Left cardiac atrium (tissue), 4 donors: ENCODE measurements around the gene LCE5A. TPM values are rescaled to one million over a fixed set of nuclear protein-coding genes. Genes with fewer than 3 reads are reported as not detected.
"Not testable (repeated sequence)": the region's sequence is repeated elsewhere in the genome, so short reads cannot be mapped to it uniquely, and the experiment has no call there.

Experiments used
- ATAC-seq, 2 donors: fragments of 200-7000 bp; cut with Tn5 transposase; one replicate each; pipeline ENCODE4 v1.9.1; 2020; ENCODE audit warnings: mild to moderate bottlenecking in 2 of 2, moderate library complexity in 2 of 2
- DNase-seq: peaks from one replicate; pipeline ENCODE4 v3.0.0-alpha.2; 2020
- intact Hi-C, 2 donors: fragments of 100-400 bp; cut with DNase I; formaldehyde crosslinking; loops; one replicate each; pipeline versions ENCODE4 v1.14.1 to v1.15.1; 2022 to 2023
- long read RNA-seq: library from polyadenylated mRNA; unstranded; transcript quantifications from one replicate; pipeline ENCODE4 v2.0.0, GENCODE V29; 2021
- total RNA-seq, 2 donors: library from RNA; stranded (reverse); fragmentation: NEBNext Ultra II Directional; extraction: Animal tissue kit (Norgen Biotek cat#: 25700); gene quantifications; one replicate each; pipeline ENCODE4 v1.2.1, GENCODE V29; 2021
- donor health status: DM: no; HTN: yes; CAD: no.
- donor health status: DM: no; HTN: yes; CAD: no; lungs with severe emphysema.
- donor health status: DM: yes; HTN: yes; CAD: no.
- donor health status: Dilated cardiomyopathy.

Gene LCE5A, protein sequence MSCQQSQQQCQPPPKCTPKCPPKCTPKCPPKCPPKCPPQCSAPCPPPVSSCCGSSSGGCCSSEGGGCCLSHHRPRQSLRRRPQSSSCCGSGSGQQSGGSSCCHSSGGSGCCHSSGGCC
- not detected for total RNA-seq
- long read RNA-seq, result 0 reads

DNA sequence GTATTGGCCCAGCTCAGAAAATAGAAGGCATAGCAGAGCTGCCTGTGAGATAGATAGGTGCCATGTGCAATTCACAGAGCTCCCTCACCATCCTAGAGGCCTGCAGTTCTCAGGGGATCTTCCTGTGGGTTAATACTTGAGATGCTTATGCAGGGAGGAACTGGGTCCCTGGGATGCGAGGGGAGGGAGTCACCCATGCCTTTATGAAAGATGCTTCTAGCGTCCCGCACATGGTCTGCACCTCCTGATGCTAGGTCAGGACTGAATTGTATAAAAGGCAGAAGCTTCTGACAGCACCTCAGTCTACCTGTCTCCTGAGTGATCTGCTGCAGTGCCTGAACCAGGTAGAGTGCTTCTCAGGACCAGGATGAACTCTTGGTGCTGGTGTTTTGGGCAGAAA, at the start of gene LCE5A:
Gene LCE5A, plus strand, starts transcription at position 301 of the 400 bp plus-strand sequence. CDS start 732 bp downstream, outside the sequence.
- no peak for DNase-seq
- intact Hi-C loops, result no loop called here
- ATAC-seq, result no peak

GRCh38 chr1:152461544-152461943, 49.1 kb upstream of the LCE5A start:
- intact Hi-C loops, result no loop called here
- ATAC-seq (peak; percentile 34 to 61), DNase-seq (peak; percentile 40)

GRCh38 chr1:152462636-152463035, 48.0 kb upstream of the LCE5A start:
- intact Hi-C loops, result no loop called here
- no peak for ATAC-seq

GRCh38 chr1:152466217-152466616, 44.4 kb upstream of the LCE5A start:
- intact Hi-C loops, result no loop called here
- ATAC-seq, result no peak
- no peak for DNase-seq

More at GRCh38 chr1:152462636-152463035, 48.0 kb upstream of the LCE5A start:
- no peak for DNase-seq

DNA sequence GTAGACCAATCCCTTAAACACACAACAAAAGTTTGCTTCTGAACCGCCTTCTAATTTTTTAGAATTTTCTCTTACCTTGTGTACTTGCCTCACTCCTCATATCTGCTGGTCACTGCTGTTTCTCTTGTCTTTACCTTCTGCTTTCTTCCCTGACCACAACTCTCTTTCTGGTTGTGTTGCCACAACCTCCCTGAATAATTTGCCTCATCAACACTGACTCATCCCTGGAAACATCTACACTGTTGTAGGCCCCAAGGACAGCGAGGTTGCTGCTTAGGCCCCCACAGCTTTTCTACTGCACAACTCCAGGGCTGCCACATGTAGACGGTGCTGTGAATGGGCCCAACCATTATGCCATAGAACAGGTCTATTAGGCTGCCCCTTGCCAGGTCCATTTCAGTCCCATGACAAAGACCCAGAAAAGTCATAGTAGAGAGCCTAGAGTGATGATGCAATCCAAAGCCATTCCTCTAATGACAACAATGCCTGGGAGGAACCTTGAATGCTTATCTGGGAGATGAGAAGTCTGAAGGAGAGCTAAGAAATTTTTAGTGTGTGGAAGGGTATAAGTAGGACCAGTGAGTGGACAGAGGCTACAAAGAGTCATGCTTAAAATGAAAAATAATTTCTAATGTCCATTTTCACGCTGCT, 36.6 kb upstream of the LCE5A start:
- ATAC-seq (no peak), DNase-seq (no peak)
- intact Hi-C loops, result no loop called here

- DNase-seq (peak; percentile 35), ATAC-seq (peak in 1 of 2 donors; percentile 35)
- intact Hi-C loops, result no loop called here
These were observed 30.6 kb upstream of the LCE5A start for GRCh38 chr1:152479792-152480595.

DNA sequence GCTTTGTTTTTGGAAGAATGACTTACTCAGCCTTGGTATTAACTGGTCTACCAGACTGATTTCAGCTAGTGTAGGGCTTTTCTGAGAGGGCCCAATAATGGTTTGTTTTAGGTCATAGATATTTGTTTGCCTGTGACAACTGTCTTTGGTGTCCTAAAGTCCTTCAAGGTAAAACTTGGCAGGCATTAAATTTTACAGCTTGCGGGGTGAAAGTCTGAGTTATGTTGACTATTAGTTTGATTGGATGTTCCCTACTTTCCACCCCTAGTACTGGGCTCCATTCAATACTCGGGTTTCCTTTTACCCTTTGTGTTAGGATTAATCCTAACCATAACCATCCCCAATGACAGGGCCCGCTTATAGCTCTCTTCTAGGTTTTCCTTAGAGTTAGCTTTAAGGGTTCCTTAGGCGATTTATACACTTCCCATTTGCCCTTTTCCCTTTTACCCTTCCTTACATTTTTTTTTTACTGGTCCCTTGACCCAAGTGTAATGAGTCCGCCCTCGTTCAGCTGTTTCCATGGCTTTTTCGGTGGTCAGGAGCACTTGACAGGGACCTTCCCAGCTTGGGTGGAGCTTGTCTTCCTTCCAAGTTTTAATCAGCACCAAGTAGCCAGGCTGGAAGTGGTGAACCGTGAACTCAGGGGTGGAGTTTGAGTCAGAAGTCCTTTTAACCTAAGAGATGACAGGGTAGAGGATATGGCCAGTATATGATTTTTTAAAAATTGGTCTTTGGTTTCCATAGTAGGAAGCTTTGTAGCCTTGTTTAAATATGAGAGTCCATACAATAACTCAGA, 28.5 kb upstream of the LCE5A start:
- no peak for ATAC-seq

DNA sequence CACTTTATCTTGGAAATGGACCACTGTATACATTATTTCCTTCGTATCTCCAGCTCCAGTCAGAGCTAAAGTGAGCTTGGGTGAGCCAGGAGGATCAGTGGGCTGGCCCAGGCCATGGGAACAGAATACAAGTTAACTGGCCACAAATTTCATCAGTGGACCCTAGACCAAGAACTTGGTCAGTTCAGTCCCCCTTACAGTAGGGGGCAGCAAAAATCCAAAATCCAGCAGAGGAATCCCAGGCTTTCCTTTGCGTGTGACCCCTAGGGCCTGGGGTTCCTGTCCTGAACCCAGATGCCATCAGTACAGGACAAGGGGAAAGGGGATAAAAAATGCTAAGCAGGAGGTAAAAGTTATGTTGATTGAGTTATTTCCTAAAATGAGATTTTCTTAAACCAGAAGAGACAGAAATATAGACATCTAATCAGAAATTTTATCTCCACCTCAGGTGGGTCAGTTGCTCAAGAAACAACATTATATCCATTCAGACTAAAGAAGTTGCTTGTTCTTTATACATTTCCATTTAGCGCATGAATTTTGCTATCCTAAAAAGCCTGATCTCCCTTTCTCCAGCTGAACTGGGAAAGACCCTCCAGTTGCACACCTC, 24.1 kb upstream of the LCE5A start:
- ATAC-seq (no peak), DNase-seq (no peak)
- intact Hi-C loops, result no loop called here

More for the DNA sequence above, 28.5 kb upstream of the LCE5A start:
- no peak for DNase-seq
- intact Hi-C loops, result no loop called here

DNA sequence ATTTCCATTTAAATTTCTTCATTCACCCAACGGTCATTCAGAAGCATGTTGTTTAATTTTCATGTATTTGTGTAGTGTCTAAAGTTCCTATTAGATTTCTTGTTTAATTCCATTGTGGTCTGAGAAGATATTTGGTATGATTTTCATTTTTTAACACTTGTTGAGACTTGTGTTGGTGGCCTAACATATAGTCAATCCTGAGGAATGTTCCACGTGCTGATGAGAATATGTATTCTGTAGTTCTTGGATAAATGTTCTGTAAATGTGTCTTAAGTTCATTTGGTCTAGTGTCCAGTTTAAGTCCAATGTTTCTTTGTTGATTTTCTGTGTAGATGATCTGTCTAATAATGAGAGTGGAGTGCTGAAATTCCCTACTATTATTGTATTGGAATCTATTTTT, 22.7 kb upstream of the LCE5A start:
- no peak for ATAC-seq

GRCh38 chr1:152491537-152491936, 19.1 kb upstream of the LCE5A start:
- ATAC-seq, intact Hi-C loops, DNase-seq: not testable (repeated sequence)

More for the DNA sequence above, 22.7 kb upstream of the LCE5A start:
- intact Hi-C loops, result no loop called here
- no peak for DNase-seq

DNA sequence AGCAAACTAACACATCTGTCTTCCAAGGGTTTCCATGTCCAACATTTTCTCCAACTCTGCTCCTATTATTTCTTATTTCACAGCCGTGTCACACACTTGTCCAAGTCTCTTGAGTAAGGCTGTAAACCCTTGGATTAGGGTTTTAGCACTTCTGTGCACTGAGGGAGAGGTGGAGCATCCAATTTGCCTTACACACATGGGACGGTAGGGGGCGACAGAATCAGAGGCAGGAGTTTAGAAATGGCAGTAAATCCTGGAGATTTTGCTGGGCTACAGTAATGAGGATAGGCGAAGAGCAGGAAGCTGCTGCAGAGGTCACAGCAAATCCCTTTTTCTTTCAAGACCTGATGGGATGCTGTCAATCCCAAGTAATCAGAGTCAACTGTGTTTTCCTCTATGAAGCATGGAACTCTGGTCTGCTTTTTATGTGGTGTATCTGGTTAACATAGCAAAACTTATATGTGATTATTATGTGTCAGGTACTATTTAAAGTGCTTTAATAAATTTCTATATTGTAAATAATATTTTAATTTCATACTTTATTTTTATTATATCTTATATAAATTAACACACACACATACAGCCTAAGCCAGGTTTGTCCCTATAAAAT, 15.4 kb upstream of the LCE5A start:
- DNase-seq, result no peak
- no peak for ATAC-seq
- intact Hi-C loops, result no loop called here

- intact Hi-C loops, result no loop called here
- ATAC-seq (no peak), DNase-seq (no peak)
These were observed 13.3 kb upstream of the LCE5A start for GRCh38 chr1:152497273-152497672.

GRCh38 chr1:152501704-152502103, 8.9 kb upstream of the LCE5A start:
- DNase-seq, result no peak
- no peak for ATAC-seq
- intact Hi-C loops, result no loop called here

GRCh38 chr1:152502496-152503180, 8.0 kb upstream of the LCE5A start:
- intact Hi-C loops, result no loop called here
- DNase-seq (no peak), ATAC-seq (no peak)

DNA sequence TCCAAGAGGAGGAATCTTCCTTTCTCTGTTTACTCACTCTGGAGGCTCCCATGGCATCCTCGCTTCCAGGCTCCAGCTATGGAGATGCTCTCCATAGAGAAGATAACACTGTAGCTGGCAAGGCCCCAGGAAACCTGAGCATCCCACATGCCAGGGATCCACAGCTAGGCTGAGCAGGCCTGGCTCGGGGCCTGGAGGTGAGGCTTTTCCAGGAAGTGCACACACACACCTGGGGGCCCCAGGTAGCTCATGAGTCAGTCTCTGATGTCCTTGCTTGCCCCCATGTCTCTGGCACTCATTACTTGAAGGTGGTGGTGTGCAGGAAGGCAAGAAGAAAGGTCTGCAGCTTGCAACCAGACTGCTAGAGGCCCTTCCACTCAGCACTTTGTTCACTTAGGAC, 5.5 kb upstream of the LCE5A start:
- intact Hi-C loops, result no loop called here
- ATAC-seq (no peak), DNase-seq (no peak)

- ATAC-seq, result no peak
- no peak for DNase-seq
- intact Hi-C loops, result no loop called here
These were observed 3.6 kb upstream of the LCE5A start for GRCh38 chr1:152506899-152507498.

GRCh38 chr1:152511596-152511995, 993 bp downstream of the LCE5A start:
- no peak for DNase-seq
- ATAC-seq, result no peak
- intact Hi-C loops, result no loop called here

GRCh38 chr1:152513081-152513480, 2.5 kb downstream of the LCE5A start:
- intact Hi-C loops, result no loop called here
- no peak for DNase-seq
- ATAC-seq, result no peak
